DMS79 (cell line): ENCODE results near the gene LRRTM2.
"Not testable (repeated sequence)": the region's sequence is repeated elsewhere in the genome, so short reads cannot be mapped to it uniquely, and the experiment has no call there.

ENCODE experiments used
- DNase-seq: peaks from one replicate; lab custom pipeline; 2025; lab: John Stamatoyannopoulos, UW

Gene LRRTM2

DNA sequence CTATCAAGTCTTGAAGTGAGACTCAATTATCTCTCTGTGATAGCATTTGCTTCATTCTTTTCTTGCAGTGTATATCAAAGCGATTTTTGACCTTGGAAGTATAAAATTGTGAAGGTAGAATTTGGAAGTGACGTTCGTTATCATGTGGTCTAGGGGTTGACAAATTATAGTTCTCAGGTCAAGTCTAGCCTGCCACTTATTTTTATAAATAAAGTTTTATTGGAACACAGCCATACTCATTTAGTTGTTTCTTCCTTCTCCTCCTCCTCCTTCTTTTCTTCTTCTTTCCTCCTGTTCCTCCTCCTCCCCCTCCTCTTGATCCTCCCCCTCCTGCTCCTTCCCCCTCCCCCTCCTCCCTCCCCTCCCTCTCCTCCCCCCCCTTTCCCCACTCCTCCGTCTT lies 38.0 kb downstream of the LRRTM2 start:
- DNase-seq = no peak

DNA sequence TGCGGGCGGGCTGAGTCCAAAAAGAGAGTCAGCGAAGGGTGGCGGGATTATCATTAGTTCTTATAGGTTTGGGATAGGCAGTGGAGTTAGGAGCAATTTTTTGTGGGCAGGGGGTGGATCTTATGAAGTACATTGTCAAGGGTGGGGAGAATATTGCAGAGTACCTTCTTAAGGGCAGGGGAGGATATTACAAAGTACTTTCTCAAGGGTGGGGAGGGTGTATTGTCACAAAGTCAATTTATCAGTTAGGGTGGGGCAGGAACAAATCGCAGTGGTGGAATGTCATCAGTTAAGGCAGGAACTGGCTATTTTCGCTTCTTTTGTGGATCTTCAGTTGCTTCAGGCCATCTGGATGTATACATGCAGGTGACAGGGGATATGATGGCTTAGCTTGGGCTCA lies 40.3 kb downstream of the LRRTM2 start:
- not testable (repeated sequence) for DNase-seq

DNA sequence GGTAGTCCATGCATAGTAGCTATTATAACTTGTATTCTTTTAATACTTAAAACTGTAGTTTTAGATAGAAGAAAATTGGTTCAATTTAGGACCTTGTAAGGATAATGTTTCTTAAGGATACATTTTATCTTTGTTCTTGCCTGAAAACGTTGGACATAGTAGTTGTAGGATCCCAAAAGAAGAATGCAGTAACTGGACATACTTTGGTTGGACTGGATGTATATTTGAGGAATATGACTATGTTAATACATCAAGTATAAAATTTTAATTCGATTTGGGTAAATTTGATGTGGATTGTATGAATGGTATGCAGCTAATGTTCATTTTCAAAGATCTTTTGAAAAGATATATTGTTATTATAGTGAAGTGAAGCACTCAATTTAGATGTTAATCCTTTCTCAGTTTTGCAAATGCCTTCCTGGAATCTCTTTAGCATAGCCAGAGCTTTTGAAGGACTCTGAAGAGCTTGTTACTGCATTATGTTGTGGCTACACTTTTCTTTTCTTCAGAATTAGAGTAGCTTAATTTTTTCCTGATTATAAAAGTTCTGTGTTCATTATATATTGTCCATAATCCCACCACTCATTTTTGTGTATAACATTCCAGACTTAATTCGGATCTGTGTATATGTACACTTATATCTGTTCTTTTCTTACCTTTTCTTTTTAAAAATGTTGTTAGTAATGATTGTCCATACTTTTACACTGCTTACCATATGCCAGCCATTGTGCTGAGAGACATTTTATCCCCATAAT lies 41.2 kb downstream of the LRRTM2 start:
- no peak for DNase-seq

DNA sequence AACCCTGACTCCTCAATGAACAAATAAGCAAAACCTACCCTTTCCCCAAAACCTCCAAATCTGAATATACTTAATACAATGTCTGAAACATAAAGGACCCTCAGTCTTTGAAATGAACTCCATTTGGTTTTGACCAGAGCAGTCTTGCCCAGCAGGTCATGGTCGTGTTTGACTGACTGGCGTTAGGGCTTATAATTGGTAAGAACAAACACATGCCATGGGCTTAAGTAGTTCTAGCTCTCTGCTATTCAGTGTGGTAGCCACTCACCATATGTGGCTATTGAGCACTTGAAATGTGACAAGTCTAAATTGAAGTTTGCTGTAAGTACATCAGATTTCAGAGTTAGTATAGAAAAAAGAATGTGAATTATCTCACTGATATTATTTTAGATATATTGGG lies 42.1 kb downstream of the LRRTM2 start:
- DNase-seq = no peak

DNA sequence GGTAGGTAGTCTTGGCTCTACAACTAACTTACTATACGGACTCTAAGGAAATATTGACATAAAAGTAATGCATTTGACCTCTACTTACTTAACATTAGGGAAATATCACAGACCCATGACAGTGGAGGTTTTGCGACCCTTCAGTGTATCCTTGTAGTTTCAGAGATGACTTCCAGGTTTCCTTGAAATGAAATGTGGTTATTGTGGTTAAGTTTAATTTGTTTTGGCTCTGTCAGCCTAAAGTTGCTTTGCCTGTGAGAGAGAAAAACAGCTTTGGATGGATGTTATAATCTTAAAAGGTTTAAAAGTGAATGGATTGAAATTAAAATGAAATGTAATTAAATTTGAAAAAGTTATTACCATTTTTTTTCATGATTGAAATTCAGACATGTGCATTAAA lies 42.9 kb downstream of the LRRTM2 start:
- no peak for DNase-seq

DNA sequence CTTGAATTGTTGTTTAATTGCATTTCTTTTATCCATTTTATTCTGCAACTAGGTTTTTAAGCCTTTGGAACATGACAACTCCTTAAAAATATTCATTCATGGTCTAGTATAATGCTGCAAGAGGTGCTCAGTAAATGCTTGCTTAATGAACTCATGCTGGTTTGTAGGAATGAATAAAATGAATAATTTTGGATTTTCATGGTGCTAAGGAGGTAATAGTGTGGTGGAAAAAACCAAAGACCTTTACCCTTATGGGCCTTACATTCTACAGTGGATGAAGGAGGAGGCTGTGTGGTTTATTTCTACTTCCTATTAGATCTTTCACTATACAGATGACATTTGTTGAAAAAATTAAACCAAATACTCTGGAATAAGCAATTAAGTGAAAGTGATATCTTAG lies 43.4 kb downstream of the LRRTM2 start:
- DNase-seq = no peak

DNA sequence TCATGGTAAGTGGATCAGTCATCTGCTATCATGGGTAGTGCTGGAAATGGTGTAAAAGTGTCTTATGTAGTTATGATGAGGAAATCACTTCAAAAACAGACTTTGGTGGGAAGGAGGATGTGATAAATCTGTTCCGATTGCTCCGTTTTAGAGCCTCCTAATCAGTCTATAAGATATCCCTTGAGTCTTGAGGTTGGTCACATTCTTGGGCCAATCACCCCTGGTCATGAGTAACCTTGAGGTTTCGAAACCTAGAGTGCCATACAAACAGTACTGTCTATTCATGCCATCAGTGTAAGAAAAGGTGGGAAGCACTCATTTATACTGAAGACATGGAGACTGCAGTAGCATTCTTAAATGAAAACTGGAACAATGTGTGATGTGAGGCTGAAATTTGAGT lies 45.8 kb downstream of the LRRTM2 start:
- DNase-seq = no peak

DNA sequence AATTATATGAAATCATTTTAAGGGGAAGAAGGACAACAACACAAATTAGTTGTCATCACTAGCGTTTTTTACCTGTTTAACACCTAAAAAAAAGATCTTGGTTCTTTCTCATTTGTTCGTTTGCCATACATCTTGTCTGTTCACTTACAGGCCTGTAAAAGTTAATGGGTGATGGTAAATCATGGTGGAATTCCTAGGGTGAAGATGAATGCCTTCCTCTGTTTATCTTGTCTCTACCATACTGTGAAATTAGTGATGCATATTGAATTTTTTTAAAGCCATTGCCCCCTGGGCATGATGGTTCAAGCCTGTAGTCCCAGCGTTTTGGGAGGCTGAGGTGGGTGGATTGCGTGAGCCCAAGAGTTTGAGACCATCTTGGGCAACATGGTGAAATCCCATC lies 46.6 kb downstream of the LRRTM2 start:
- no peak for DNase-seq

DNA sequence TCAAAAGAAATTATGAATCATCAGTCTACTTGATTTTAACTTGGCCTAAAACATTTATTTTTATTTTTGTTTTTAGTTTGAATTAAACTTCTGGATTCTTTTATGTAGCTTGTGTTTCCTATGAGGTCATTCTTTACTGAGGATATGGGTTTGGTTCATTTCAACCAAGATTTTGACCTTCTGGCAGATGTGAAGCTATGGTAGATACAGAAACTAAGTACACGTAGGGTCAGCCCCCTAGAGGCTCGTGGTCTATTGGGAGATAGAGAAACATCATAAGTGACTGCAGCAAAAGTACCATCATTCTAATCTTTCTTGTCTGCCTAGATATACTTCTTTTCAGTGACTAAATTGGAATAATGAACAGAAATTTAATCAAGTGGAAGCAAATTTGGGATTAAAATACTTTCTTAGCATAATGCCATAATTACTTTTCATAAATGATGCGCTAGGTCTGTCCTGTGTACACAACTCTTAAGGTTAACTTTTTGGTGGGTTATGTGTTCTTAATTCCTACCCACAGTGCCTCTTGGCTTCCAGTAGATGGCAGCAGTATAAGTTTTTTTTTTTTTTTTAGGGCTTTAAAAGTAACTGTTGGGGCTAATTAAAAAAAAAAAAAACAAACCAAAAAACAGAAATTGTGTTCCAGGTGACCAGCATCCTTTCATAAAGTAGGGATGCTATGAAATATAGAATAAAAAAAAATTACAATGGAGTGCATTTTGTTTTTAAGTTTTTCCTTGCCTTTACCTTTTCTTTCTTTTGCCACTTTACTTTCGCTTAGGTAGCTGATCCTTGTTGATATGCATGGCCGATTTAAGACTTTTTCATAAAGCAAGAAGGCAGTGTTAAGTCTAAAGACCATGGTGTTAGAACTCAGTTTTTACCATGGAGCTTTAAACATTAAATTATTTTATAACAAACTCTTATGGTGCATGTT lies 49.9 kb downstream of the LRRTM2 start:
- DNase-seq = no peak

DNA sequence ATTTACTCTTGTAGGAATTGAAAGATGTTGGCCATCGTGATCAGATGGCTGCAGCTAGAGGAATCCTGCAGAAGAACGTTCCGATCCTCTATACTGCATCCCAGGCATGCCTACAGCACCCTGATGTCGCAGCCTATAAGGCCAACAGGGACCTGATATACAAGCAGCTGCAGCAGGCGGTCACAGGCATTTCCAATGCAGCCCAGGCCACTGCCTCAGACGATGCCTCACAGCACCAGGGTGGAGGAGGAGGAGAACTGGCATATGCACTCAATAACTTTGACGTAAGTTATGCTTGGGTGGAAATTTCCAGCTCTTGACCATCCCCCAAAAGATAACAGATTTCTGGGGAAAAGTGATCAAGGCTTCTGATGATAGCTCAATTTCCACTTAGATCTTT lies 50.6 kb downstream of the LRRTM2 start:
- no peak for DNase-seq

DNA sequence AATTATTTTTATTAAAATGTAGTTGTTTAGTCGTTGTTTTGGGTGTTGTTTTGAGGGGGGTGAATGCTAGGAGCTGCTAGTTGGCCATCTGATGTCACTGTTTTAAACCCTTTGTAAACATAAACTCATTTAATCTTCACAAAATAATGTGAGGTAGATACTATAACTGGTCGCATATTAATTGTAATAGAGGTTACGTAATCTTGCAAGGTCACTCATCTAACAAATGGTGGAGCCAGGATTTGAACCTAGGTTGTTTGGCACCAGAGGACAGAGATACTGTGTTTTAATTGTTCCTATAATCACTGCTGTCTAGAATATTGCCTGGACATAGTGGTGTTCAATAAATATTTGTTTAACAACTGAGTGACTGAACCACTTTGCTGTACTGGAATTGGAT lies 54.4 kb downstream of the LRRTM2 start:
- no peak for DNase-seq

DNA sequence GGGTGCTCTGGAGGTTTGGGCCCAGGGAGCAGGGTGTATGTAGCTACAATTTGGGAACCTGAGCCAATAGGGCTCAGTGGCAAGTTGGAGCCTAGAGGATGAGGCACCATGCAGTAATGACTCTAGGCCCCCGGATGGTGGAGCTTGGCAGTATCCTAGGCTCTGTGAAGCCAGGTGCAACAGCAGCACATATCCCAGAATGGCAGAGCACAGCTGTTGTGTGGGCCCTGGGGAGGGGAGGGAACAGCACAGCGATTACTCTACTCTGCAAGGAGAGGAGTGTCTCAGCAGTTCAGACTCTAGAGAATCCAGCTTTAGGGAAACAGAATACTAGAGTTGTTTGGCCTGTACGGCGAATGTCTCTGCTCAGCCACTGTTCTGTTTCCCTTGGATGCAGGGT lies 56.1 kb downstream of the LRRTM2 start:
- no peak for DNase-seq
